ENCODE measurements around the gene CERS1. TPM values are rescaled to one million over a fixed set of nuclear protein-coding genes. Genes with fewer than 3 reads are reported as not detected.

Gene CERS1
- total RNA-seq, 1 experiment from 2014 or later = 4.4 TPM

GRCh38 chr19:18861235-18861634, 34.7 kb downstream of the CERS1 start:
- no peak for TF ChIP-seq CTCF (IDR thresholded peaks at IDR 0.05; ENCODE audit: unreplicated experiment)
- H3K27ac Mint-ChIP-seq (ENCODE audit: unreplicated experiment) = no peak overlapping the region
- no peak overlapping the region for H3K4me3 Mint-ChIP-seq (ENCODE audit: low read depth, unreplicated experiment)
- DNase-seq = no peak
- H3K27me3 Mint-ChIP-seq (ENCODE audit: unreplicated experiment) = no peaks in the 10 kb centered on the region
- H3K36me3 Mint-ChIP-seq (ENCODE audit: insufficient read depth, unreplicated experiment) = peaks cover 45% of the 10 kb centered on the region
- H3K4me1 Mint-ChIP-seq (ENCODE audit: low read depth, unreplicated experiment) = no peaks in the 10 kb centered on the region
- intact Hi-C loops (cut with micrococcal nuclease; ENCODE audit: unreplicated experiment) = no loop called here
- H3K9me3 Mint-ChIP-seq (ENCODE audit: low read depth, unreplicated experiment) = no peaks in the 10 kb centered on the region
- CTCF ChIA-PET = no interaction called here
- BruUV-seq (replicated peaks) = no TSS peak

- no peak for TF ChIP-seq CTCF (IDR thresholded peaks at IDR 0.05; ENCODE audit: unreplicated experiment)
- Mint-ChIP-seq H3K4me1 (ENCODE audit: low read depth, unreplicated experiment) (no peaks in the 10 kb centered on the region), H3K27ac (ENCODE audit: unreplicated experiment) (no peak overlapping the region), H3K4me3 (ENCODE audit: low read depth, unreplicated experiment) (no peak overlapping the region), H3K36me3 (ENCODE audit: insufficient read depth, unreplicated experiment) (peaks cover 41% of the 10 kb centered on the region), H3K27me3 (ENCODE audit: unreplicated experiment) (no peaks in the 10 kb centered on the region), H3K9me3 (ENCODE audit: low read depth, unreplicated experiment) (no peaks in the 10 kb centered on the region)
- intact Hi-C loops (cut with micrococcal nuclease; ENCODE audit: unreplicated experiment) = no loop called here
- no TSS peak for BruUV-seq (replicated peaks)
- DNase-seq = no peak
- CTCF ChIA-PET = no interaction called here
Observed at GRCh38 chr19:18860725-18861124, 35.2 kb downstream of the CERS1 start.

- no peaks in the 10 kb centered on the region for H3K27me3 Mint-ChIP-seq (ENCODE audit: unreplicated experiment)
- TF ChIP-seq CTCF (IDR thresholded peaks at IDR 0.05; ENCODE audit: unreplicated experiment) = no peak
- H3K4me3 Mint-ChIP-seq (ENCODE audit: low read depth, unreplicated experiment) = no peak overlapping the region
- no peaks in the 10 kb centered on the region for H3K4me1 Mint-ChIP-seq (ENCODE audit: low read depth, unreplicated experiment)
- CTCF ChIA-PET = no interaction called here
- no peak for DNase-seq
- no TSS peak for BruUV-seq (replicated peaks)
- H3K36me3 Mint-ChIP-seq (ENCODE audit: insufficient read depth, unreplicated experiment) = peaks cover 40% of the 10 kb centered on the region
- H3K27ac Mint-ChIP-seq (ENCODE audit: unreplicated experiment) = no peak overlapping the region
- intact Hi-C loops (cut with micrococcal nuclease; ENCODE audit: unreplicated experiment) = no loop called here
- H3K9me3 Mint-ChIP-seq (ENCODE audit: low read depth, unreplicated experiment) = no peaks in the 10 kb centered on the region
Observed at GRCh38 chr19:18860302-18860700, 35.7 kb downstream of the CERS1 start.

GRCh38 chr19:18859676-18860301, 36.2 kb downstream of the CERS1 start:
- no peaks in the 10 kb centered on the region for H3K27me3 Mint-ChIP-seq (ENCODE audit: unreplicated experiment)
- intact Hi-C loops (cut with micrococcal nuclease; ENCODE audit: unreplicated experiment) = no loop called here
- peaks cover 42% of the 10 kb centered on the region for H3K36me3 Mint-ChIP-seq (ENCODE audit: insufficient read depth, unreplicated experiment)
- no peak for DNase-seq
- H3K4me3 Mint-ChIP-seq (ENCODE audit: low read depth, unreplicated experiment) = no peak overlapping the region
- no peak overlapping the region for H3K27ac Mint-ChIP-seq (ENCODE audit: unreplicated experiment)
- TF ChIP-seq CTCF (IDR thresholded peaks at IDR 0.05; ENCODE audit: unreplicated experiment) = no peak
- BruUV-seq (replicated peaks) = no TSS peak
- CTCF ChIA-PET = no interaction called here
- no peaks in the 10 kb centered on the region for H3K4me1 Mint-ChIP-seq (ENCODE audit: low read depth, unreplicated experiment)
- H3K9me3 Mint-ChIP-seq (ENCODE audit: low read depth, unreplicated experiment) = no peaks in the 10 kb centered on the region
